GM23248 (cell line): ENCODE results near the gene ZDHHC24. TPM values are rescaled to one million over a fixed set of nuclear protein-coding genes. Genes with fewer than 3 reads are reported as not detected.

Experiments used
- DNase-seq: peaks from one replicate; pipeline ENCODE4 v3.0.0-alpha.2; 2015
- H2AFZ ChIP-seq: fragments of 200-600 bp; sonication (generic); 2 replicates; pipeline ENCODE4 v1.6.1; 2016; ENCODE audit warnings: antibody characterized with exemption
- H3F3A ChIP-seq: fragments of 200-600 bp; sonication (generic); 2 replicates; pipeline ENCODE4 v1.6.1; 2016; ENCODE audit warnings: mild to moderate bottlenecking, antibody characterized with exemption, mixed run types; ENCODE audit not compliant: insufficient read depth
- H3K27ac ChIP-seq: fragments of 200-600 bp; sonication (generic); 2 replicates; pipeline ENCODE4 v1.5.1; 2016; ENCODE audit warnings: mild to moderate bottlenecking
- H3K27me3 ChIP-seq: fragments of 200-600 bp; sonication (generic); replicated peaks from 2 replicates; pipeline ENCODE4 v1.6.1; 2016; ENCODE audit warnings: mild to moderate bottlenecking; ENCODE audit not compliant: insufficient read depth
- H3K36me3 ChIP-seq: fragments of 200-600 bp; sonication (generic); 2 replicates; pipeline ENCODE4 v1.6.1; 2016; ENCODE audit warnings: low read depth, mild to moderate bottlenecking
- H3K4me1 ChIP-seq: fragments of 200-600 bp; sonication (generic); 2 replicates; pipeline ENCODE4 v1.6.1; 2016; ENCODE audit warnings: mild to moderate bottlenecking; ENCODE audit not compliant: insufficient read depth
- H3K4me2 ChIP-seq: fragments of 200-600 bp; sonication (generic); one replicate; pipeline ENCODE4 v1.6.1; 2016; ENCODE audit warnings: mild to moderate bottlenecking; ENCODE audit not compliant: unreplicated experiment
- H3K4me3 ChIP-seq: fragments of 200-600 bp; sonication (generic); 2 replicates; pipeline ENCODE4 v1.5.1; 2016; ENCODE audit warnings: mild to moderate bottlenecking
- H3K79me2 ChIP-seq: fragments of 200-600 bp; sonication (generic); 2 replicates; pipeline ENCODE4 v1.6.1; 2016; ENCODE audit warnings: mild to moderate bottlenecking; ENCODE audit not compliant: insufficient read depth
- H3K9ac ChIP-seq: fragments of 200-600 bp; sonication (generic); 2 replicates; pipeline ENCODE4 v1.6.1; 2016; ENCODE audit warnings: mild to moderate bottlenecking
- H3K9me2 ChIP-seq: fragments of 200-600 bp; sonication (generic); 2 replicates; pipeline ENCODE4 v1.6.1; 2016; ENCODE audit warnings: mixed run types, mild to moderate bottlenecking, moderate library complexity; ENCODE audit not compliant: insufficient read depth
- H3K9me3 ChIP-seq: fragments of 200-600 bp; sonication (generic); one replicate; pipeline ENCODE4 v1.6.1; 2017; ENCODE audit warnings: low read depth
- H4K20me1 ChIP-seq: fragments of 200-600 bp; sonication (generic); 2 replicates; pipeline ENCODE4 v1.6.0; 2016; ENCODE audit not compliant: insufficient read depth
- EZH2 ChIP-seq: fragments of 200-600 bp; sonication (generic); IDR thresholded peaks from 2 replicates; pipeline ENCODE4 v1.6.1; 2018; ENCODE audit warnings: antibody characterized with exemption, mild to moderate bottlenecking; ENCODE audit not compliant: insufficient read depth, poor library complexity, severe bottlenecking
- EZH2phosphoT487 ChIP-seq: fragments of 200-600 bp; sonication (generic); IDR thresholded peaks from 2 replicates; pipeline ENCODE4 v1.6.1; 2018; ENCODE audit warnings: antibody characterized with exemption, moderate library complexity, mild to moderate bottlenecking, low read depth; ENCODE audit not compliant: insufficient read depth
- WGBS, 2 experiments: methylation state at CpG; one replicate each; pipeline ENCODE4 v1.1.6; 2015 to 2017; ENCODE audit warnings: low lambda C conversion rate in 2 of 2, low coverage in 1 of 2; ENCODE audit errors: missing lambda C conversion rate in 2 of 2; 5-methylcytosine and 5-hydroxymethylcytosine counted together
- in situ Hi-C: fragments of 300-500 bp; cut with MboI; formaldehyde crosslinking; loops from 2 replicates; pipeline ENCODE4 v1.15.0; 2020
- polyA plus RNA-seq: library from polyadenylated mRNA; unstranded; fragments of >200 nt; fragmentation: Nextera tagmentation; extraction: Ambion mirVana; gene quantifications from 2 replicates; pipeline ENCODE4 v1.2.1, GENCODE V29; 2016
- total RNA-seq: library from RNA; depleted of rRNA; stranded (reverse); fragments of >200 nt; shearing (Covaris generic); gene quantifications from 2 replicates; pipeline ENCODE4 v1.2.3, GENCODE V29; 2014

ZDHHC24 gene
- total and polyA plus RNA-seq, 2 experiments from 2014 or later = 20.8 to 23.5 TPM

DNA sequence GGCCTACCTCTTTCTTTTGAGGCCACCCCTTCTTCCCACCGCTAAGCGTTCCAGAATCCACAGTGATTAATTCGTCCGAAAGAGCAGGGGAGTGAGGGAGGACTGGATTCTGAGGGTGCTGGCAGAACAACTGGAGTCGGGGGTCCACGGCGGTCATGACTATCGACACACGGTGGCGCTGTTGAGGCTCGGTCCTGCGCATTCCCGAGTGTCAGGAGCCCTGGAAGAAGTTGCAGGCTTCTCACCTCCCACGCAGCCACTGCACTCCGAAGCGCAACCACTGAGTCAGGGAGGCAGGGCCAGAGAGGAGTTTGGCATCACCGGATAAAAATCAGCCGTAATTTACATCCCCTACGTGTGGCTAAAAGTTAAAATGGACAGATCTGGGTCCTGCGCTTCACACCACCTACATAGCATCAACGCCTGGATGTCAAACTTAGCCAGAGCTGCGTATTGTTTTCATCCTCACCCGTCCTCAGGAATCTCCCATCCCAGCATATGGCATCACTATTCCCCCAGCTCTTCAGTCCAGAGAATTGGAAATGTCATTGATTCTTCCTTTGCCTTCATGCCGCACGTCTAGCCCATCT, 33.3 kb upstream of the ZDHHC24 start:
- 7 to 9% methylated on average over 22 to 25 of the region's 25 CpGs for WGBS, 2 experiments
- in situ Hi-C loops = loop anchor here (25.0 kb wide), 1 partner anchor 258 kb away; the partner anchor contains the start of gene RCE1

DNA sequence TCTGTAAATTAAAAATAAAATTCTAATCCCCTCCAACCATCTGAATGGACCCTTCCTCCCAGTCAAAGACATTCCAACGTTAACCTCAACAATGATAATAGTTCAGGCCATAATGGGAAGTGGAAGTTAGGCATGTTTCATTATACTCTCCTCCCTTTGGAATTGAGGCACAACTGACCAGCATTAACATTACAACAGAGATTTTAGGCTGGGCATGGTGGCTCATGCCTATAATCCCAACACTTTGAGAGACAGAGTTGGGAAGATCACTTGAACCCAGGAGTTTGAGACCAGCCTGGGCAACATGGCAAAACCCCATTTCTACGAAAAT, 25.0 kb upstream of the ZDHHC24 start:
- 46 to 49% methylated on average over 2 of the region's 2 CpGs for WGBS, 2 experiments
- Histone ChIP-seq H3K79me2 (no peaks in the 10 kb centered on the region), H3K9ac (no peak overlapping the region), H2AFZ (no peak overlapping the region), H3K27me3 (0 out of 2 replicates have a peak, but pooled peaks cover 3% of the 10 kb centered on the region), H3F3A (no peaks in the 10 kb centered on the region), H3K4me3 (no peak overlapping the region), H3K4me1 (peaks cover 2% of the 10 kb centered on the region; the same call in 1 of the 2 replicates), H3K27ac (no peak overlapping the region), H3K9me3 (no peaks in the 10 kb centered on the region), H3K4me2 (no peak overlapping the region), H3K36me3 (no peaks in the 10 kb centered on the region), H4K20me1 (no peaks in the 10 kb centered on the region), H3K9me2 (no peaks in the 10 kb centered on the region)
- no peak for DNase-seq
- no peak for TF ChIP-seq EZH2phosphoT487
- TF ChIP-seq EZH2 = no peak
- in situ Hi-C loops = no loop called here

More for the DNA sequence above, 33.3 kb upstream of the ZDHHC24 start:
- Histone ChIP-seq H3F3A (no peaks in the 10 kb centered on the region), H4K20me1 (no peaks in the 10 kb centered on the region), H3K4me2 (peak overlapping the region; percentile 51), H3K27me3 (0 out of 2 replicates have a peak, but pooled peaks cover 2% of the 10 kb centered on the region), H3K9me2 (no peaks in the 10 kb centered on the region), H3K36me3 (no peaks in the 10 kb centered on the region), H3K4me1 (no peaks in the 10 kb centered on the region), H3K27ac (no peak overlapping the region), H3K4me3 (peak overlapping the region; percentile 41; the same call in 1 of the 2 replicates), H3K9ac (no peak overlapping the region), H2AFZ (peak overlapping the region; percentile 53), H3K79me2 (no peaks in the 10 kb centered on the region), H3K9me3 (no peaks in the 10 kb centered on the region)
- DNase-seq = peak; percentile 94
- no peak for TF ChIP-seq EZH2phosphoT487
- TF ChIP-seq EZH2 = no peak

- TF ChIP-seq EZH2 (no peak), EZH2phosphoT487 (no peak)
- DNase-seq = no peak
- Histone ChIP-seq H3F3A (no peaks in the 10 kb centered on the region), H3K79me2 (no peaks in the 10 kb centered on the region), H3K4me2 (no peak overlapping the region), H3K9ac (no peak overlapping the region), H3K27me3 (0 out of 2 replicates have a peak, but pooled peaks cover 3% of the 10 kb centered on the region), H3K4me1 (peaks cover 2% of the 10 kb centered on the region; the same call in 1 of the 2 replicates), H3K36me3 (no peaks in the 10 kb centered on the region), H3K9me2 (no peaks in the 10 kb centered on the region), H4K20me1 (no peaks in the 10 kb centered on the region), H2AFZ (no peak overlapping the region), H3K4me3 (no peak overlapping the region), H3K9me3 (no peaks in the 10 kb centered on the region), H3K27ac (no peak overlapping the region)
- in situ Hi-C loops = no loop called here
- WGBS, 2 experiments = 41 to 45% methylated on average over 5 of the region's 5 CpGs
These were observed 24.4 kb upstream of the ZDHHC24 start for GRCh38 chr11:66570079-66570849.

- H3K9ac ChIP-seq = no peak overlapping the region
- H3K9me2 ChIP-seq = no peaks in the 10 kb centered on the region
- no peaks in the 10 kb centered on the region for H3K79me2 ChIP-seq
- no peak for TF ChIP-seq EZH2
- TF ChIP-seq EZH2phosphoT487 = no peak
- H3K9me3 ChIP-seq = no peaks in the 10 kb centered on the region
- H2AFZ ChIP-seq = peak overlapping the region; percentile 79
- in situ Hi-C loops = no loop called here
- no peaks in the 10 kb centered on the region for H3F3A ChIP-seq
- no peaks in the 10 kb centered on the region for H3K36me3 ChIP-seq
- no peak overlapping the region for H3K27ac ChIP-seq
- no peaks in the 10 kb centered on the region for H4K20me1 ChIP-seq
- no peak overlapping the region for H3K4me2 ChIP-seq
- peaks cover 2% of the 10 kb centered on the region; the same call in 1 of the 2 replicates for H3K4me1 ChIP-seq
- WGBS, 2 experiments = 68 to 71% methylated on average over 7 of the region's 7 CpGs
- no peak for DNase-seq
- H3K27me3 ChIP-seq = 0 out of 2 replicates have a peak, but pooled peaks cover under 1% of the 10 kb centered on the region
- no peak overlapping the region; the same call in 1 of the 2 replicates for H3K4me3 ChIP-seq
These were observed 23.2 kb upstream of the ZDHHC24 start for GRCh38 chr11:66569076-66569475.
